ENCODE results near the gene IZUMO2. TPM values are rescaled to one million over a fixed set of nuclear protein-coding genes. Genes with fewer than 3 reads are reported as not detected.

Gene IZUMO2
- not detected in 2 replicates for total RNA-seq (2014; rRNA removed; shearing (Covaris generic))
- polyA plus RNA-seq (2015; cell fraction: cytosol; rRNA removed), result not detected in 2 replicates
- not detected in 2 replicates for polyA plus RNA-seq (2015; cell fraction: nucleus; rRNA removed)

- in situ Hi-C loops (cut with HindIII; ENCODE audit: low pct_unique_long_range_greater_than_20kb, low sequenced_read_pairs), result no loop called here
- no peak for DNase-seq (ENCODE audit: low read depth, low spot score)
Observed at GRCh38 chr19:50162988-50163387, at the start of gene IZUMO2. Gene IZUMO2 (minus strand): TSS chr19:50163281. CDS start chr19:50163194, 87 bp downstream.

DNA sequence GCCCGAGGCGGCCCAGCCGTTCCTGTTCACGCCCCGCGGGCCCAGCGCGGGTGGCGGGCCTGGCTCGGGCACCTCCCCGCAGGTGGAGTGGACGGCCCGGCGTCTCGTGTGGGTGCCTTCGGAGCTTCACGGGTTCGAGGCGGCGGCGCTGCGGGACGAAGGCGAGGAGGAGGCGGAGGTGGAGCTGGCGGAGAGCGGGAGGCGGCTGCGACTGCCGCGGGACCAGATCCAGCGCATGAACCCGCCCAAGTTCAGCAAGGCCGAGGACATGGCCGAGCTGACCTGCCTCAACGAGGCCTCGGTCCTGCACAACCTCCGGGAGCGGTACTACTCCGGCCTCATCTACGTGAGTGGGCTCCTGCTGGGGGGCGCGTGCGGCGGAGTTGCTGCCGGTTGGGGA, 47.3 kb upstream of the IZUMO2 start:
- in situ Hi-C loops (cut with HindIII; ENCODE audit: low pct_unique_long_range_greater_than_20kb, low sequenced_read_pairs), result no loop called here
- DNase-seq (ENCODE audit: low read depth, low spot score), result no peak

- in situ Hi-C loops (cut with HindIII; ENCODE audit: low pct_unique_long_range_greater_than_20kb, low sequenced_read_pairs), result no loop called here
- DNase-seq (ENCODE audit: low read depth, low spot score), result no peak
Observed at GRCh38 chr19:50209131-50209530, 46.0 kb upstream of the IZUMO2 start.

DNA sequence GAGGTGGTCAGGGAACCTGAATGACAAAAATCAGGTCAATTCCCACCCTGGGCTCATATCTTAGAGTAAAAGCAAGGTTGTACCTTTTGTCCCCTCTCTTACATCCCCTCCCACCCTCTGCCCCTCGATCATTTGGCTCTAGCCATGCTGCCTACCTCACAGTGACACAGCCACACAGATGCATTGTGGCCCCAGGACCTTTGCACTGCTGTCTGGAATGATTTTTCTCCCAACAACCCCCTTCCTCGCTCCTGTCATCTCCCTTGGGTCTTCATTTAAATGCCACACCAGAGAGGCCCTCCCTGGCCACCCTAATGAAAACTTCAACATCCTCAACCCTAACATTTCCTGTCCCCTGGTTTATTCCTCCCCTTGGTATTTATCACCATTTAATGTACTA, 44.6 kb upstream of the IZUMO2 start:
- in situ Hi-C loops (cut with HindIII; ENCODE audit: low pct_unique_long_range_greater_than_20kb, low sequenced_read_pairs), result no loop called here
- no peak for DNase-seq (ENCODE audit: low read depth, low spot score)

GRCh38 chr19:50206191-50206590, 43.1 kb upstream of the IZUMO2 start:
- in situ Hi-C loops (cut with HindIII; ENCODE audit: low pct_unique_long_range_greater_than_20kb, low sequenced_read_pairs), result no loop called here
- no peak for DNase-seq (ENCODE audit: low read depth, low spot score)

- in situ Hi-C loops (cut with HindIII; ENCODE audit: low pct_unique_long_range_greater_than_20kb, low sequenced_read_pairs), result no loop called here
- no peak for DNase-seq (ENCODE audit: low read depth, low spot score)
Observed at GRCh38 chr19:50205681-50206138, 42.6 kb upstream of the IZUMO2 start.

- in situ Hi-C loops (cut with HindIII; ENCODE audit: low pct_unique_long_range_greater_than_20kb, low sequenced_read_pairs), result no loop called here
- DNase-seq (ENCODE audit: low read depth, low spot score), result no peak
Observed at GRCh38 chr19:50204811-50205675, 42.0 kb upstream of the IZUMO2 start.

DNA sequence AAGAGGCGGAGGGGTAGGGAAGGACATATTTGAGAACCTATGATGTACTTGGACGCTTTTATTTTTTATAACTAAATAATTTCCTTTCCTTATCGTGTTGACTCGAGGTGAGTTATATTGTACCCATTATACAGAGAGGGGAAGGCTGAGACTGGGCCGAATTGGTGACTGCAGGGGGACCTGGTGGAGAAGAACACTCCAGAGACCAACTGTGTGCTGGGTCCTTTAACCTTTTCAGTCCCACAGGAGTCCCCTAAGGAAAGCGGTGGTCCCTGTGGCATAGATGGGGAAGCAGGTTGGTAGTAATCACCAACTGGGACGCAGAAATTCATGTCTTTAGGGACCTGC, 41.0 kb upstream of the IZUMO2 start:
- DNase-seq (ENCODE audit: low read depth, low spot score), result no peak
- in situ Hi-C loops (cut with HindIII; ENCODE audit: low pct_unique_long_range_greater_than_20kb, low sequenced_read_pairs), result no loop called here

DNA sequence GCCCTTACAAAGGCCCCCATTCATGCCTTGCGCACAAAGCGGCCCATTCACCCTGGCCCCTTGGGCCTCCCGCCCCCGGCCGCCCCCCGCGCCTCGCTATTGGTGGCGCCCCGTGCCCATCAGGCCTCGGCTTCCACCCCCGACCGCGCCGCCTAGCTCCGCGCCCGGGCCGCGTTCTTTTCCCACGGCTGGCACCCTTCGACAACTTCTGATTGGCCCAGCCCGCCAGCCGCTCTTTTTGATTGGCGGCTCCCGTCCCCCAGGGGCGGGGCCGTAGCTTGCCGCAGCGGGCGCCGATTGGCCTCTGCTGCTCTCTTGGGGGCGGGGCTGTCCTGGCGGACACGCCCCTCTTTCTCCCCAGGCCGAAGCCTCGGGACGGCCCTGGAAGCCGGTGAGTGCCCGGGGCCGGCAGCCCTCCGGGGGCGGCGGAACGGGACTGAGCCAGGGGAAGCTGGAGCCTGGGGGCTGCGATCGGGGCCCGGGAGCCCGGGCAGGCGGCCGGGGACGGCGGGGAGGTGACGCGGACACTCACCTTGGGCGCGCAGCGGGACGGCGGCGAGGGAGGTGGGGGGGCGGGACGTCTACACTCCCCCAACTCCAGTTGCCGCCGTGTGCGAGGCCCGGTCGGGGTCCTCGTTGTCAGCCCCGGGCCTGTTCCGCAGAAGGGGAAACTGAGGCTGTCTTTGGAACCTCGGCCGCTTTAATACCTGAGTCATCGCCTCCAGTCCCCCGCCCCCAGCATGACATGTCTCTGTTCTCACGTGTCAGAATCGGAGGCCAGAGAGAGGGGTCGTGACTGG, 40.4 kb upstream of the IZUMO2 start, which contains the start of gene MYH14:
MYH14 (plus strand) TSS at position 342 of the 800 bp plus-strand sequence. CDS start 6,744 bp downstream, outside the sequence.
- in situ Hi-C loops (cut with HindIII; ENCODE audit: low pct_unique_long_range_greater_than_20kb, low sequenced_read_pairs), result no loop called here
- DNase-seq (ENCODE audit: low read depth, low spot score), result peak; percentile 97

DNA sequence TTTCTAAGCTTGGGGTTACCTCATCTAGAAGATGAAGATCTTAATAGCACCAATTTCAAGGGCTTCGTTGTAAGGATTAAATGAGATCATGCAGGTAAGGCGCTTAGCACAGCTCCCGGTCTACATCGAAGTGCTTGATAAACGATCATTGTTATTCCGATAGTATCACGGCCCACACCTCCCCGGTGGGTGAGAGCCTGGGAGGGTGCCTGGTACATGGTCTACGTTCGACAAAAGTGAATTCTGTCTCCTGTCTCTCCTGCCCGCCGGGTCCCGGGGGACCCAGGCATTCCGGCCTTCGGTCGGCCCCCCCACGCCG, 39.8 kb upstream of the IZUMO2 start:
- DNase-seq (ENCODE audit: low read depth, low spot score), result no peak
- in situ Hi-C loops (cut with HindIII; ENCODE audit: low pct_unique_long_range_greater_than_20kb, low sequenced_read_pairs), result no loop called here

GRCh38 chr19:50202386-50202785, 39.3 kb upstream of the IZUMO2 start:
- in situ Hi-C loops (cut with HindIII; ENCODE audit: low pct_unique_long_range_greater_than_20kb, low sequenced_read_pairs), result no loop called here
- DNase-seq (ENCODE audit: low read depth, low spot score), result no peak

GRCh38 chr19:50199259-50199555, 36.1 kb upstream of the IZUMO2 start:
- no peak for DNase-seq (ENCODE audit: low read depth, low spot score)
- in situ Hi-C loops (cut with HindIII; ENCODE audit: low pct_unique_long_range_greater_than_20kb, low sequenced_read_pairs), result no loop called here

GRCh38 chr19:50198431-50199258, 35.6 kb upstream of the IZUMO2 start:
- in situ Hi-C loops (cut with HindIII; ENCODE audit: low pct_unique_long_range_greater_than_20kb, low sequenced_read_pairs), result no loop called here
- peak; percentile 18 for DNase-seq (ENCODE audit: low read depth, low spot score)

GRCh38 chr19:50197348-50197747, 34.3 kb upstream of the IZUMO2 start:
- no peak for DNase-seq (ENCODE audit: low read depth, low spot score)
- in situ Hi-C loops (cut with HindIII; ENCODE audit: low pct_unique_long_range_greater_than_20kb, low sequenced_read_pairs), result no loop called here

- in situ Hi-C loops (cut with HindIII; ENCODE audit: low pct_unique_long_range_greater_than_20kb, low sequenced_read_pairs), result no loop called here
- DNase-seq (ENCODE audit: low read depth, low spot score), result no peak
Observed at GRCh38 chr19:50196322-50196932, 33.3 kb upstream of the IZUMO2 start.

- in situ Hi-C loops (cut with HindIII; ENCODE audit: low pct_unique_long_range_greater_than_20kb, low sequenced_read_pairs), result no loop called here
- no peak for DNase-seq (ENCODE audit: low read depth, low spot score)
Observed at GRCh38 chr19:50195224-50195623, 32.1 kb upstream of the IZUMO2 start.

DNA sequence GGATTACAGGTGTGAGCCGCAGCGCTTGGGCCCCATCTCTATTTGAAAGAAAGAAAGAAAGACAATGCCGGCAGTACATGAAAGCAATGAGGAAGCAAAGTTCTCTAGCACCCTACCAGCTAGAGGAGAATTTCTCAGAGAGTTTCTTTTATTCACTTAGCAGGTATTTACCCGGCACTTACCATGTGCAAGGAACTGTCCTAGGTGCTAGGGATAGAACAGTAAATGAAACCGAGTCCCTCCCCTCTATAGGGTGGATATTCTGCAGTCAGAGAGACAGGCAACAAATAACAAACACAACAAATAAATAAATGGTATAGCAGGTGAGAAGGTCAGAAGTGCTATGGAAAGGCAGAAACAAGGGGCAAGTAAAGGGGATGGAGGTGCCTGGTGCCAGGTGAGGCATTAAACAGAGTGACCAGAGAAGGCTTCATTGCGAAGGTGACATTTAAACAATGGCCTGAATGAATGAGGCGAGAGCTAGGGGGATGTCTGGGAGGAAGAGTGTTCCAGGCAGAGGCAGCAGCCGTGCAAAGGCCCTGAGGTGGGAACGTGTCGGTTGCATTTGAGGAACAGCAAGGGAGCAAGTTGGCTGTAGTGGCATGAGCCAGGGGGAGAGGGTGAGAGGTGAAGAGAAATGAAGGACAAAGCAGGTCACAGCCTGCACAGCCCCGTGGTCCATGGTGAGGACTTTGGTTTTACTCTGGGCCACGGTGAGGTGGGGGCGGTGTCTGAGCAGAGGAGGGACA, 29.6 kb upstream of the IZUMO2 start:
- no peak for DNase-seq (ENCODE audit: low read depth, low spot score)
- in situ Hi-C loops (cut with HindIII; ENCODE audit: low pct_unique_long_range_greater_than_20kb, low sequenced_read_pairs), result no loop called here
